HG02610 (cell line): ENCODE results near the gene AEBP1.

Experiments used
- ATAC-seq: cut with Tn5 transposase; IDR thresholded peaks from one replicate; pipeline ENCODE4 v1.9.1; 2021; ENCODE audit warnings: mild to moderate bottlenecking, moderate library complexity; ENCODE audit not compliant: unreplicated experiment

The AEBP1 gene

GRCh38 chr7:44066494-44067063, 37.6 kb upstream of the AEBP1 start:
- no peak for ATAC-seq

DNA sequence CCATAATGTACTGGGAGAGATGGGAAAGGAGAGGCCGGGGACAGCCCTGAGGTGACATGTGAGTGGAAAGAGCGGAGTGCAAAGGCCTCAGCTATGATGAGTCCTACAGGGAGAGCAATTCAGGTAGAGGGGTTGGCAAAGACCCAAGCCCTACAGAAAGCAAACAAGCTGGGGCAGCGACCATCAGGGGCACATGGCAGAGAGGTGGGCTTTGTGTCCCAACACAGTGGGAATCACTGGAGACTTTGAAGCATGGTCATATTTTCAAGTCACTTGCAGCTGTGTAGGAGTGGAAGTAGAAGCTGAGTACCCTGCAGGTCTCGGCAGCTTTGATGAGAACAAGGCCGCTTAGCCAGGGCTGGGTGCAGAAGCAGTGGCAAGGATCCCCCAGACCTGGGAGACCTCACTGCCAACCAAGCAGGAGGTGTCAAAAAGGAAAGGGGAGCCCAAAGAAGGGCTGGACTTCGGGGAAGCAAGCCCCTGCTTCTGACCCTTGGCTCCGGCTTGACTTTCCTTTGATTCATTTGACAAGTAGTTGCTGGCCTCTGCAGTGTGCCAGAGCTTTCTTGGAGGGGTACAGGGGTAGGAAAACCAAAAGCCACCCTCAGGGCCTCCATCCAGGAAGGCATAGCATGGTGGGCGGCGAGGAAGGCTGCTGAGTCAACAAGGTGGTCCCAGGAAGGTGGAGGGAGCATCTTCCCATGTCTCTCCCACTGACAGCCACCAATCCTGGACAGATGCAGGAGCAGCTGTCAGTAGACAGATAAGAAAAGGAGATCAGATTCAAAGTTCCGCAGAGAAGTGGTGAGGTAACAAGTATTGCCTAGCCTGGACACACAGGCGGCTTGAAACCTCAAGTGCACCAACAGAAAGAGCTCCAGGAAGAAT, 36.8 kb upstream of the AEBP1 start:
- no peak for ATAC-seq

- ATAC-seq = no peak
Observed at GRCh38 chr7:44068054-44068453, 36.1 kb upstream of the AEBP1 start.

DNA sequence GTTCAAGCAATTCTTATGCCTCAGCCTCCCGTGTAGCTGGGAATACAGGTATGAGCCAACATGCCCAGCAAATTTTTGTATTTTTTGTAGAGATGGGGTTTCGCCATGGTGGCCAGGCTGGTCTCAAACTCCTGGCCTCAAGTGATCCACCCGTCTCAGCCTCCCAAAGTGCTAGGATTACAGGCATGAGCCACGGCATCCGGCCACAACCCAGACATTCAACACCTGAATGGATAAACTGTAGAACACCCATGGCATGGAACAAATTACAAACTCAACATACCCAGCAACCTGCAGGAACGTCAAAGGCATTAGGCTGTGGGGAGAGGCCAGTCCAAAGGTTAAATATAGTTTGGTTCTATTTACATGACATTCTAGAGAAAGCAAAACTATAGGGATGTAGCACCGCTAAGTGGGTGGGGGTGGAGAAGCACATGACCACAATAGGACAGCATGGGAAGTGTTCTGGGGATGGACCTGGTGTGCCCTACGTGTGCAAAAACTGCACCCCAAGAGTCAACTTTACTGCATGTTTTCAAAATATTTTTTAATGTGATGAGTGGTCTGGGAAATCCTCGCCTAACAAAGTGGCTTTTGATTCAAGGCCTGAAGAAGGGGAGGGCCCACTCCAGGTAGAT, 32.3 kb upstream of the AEBP1 start:
- ATAC-seq = no peak

DNA sequence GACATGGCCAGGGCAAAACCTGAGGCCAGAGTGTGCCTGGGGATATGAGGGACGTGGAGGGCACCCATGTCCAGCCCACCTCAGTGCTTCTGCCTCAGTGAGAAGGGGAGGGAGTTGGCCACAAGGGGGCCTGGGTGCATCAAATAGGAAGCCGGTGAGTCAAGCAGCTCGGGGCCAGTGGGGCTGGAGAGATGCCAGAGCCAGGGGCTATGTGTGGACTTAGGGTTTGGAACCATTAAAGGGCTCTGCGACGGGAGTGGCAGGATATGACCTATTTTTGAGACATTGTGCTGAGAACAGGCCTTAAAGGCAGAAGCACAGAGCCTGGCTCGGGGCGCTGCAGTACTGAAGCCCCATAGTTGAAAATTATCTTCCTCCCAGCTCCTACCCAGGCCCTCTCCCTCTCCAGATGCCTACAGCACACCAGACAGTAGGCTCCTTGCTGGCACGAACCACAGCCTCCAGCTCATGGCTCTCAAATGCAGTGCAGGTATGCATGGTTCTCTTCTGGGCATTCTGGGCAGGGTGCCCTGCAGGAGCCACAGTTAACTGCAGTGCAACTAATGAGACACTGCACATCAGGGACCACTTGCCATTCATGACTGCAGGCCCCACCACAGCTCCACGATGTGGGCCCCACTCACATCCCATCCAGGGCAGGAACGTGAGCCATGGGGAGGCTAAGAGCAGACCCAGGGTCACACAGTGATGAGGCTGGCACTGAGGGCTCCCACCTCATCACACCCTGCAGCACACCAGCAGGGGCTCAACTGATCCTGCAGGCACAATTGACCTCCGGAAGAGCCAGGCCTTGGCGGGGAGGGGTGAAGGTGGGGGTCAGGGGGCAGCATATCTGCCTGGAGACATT, 31.5 kb upstream of the AEBP1 start:
- no peak for ATAC-seq

GRCh38 chr7:44073664-44074348, 30.3 kb upstream of the AEBP1 start:
- peak; percentile 75 for ATAC-seq

- no peak for ATAC-seq
Observed at GRCh38 chr7:44074349-44074695, 29.8 kb upstream of the AEBP1 start.

- no peak for ATAC-seq
Observed at GRCh38 chr7:44075296-44076075, 28.7 kb upstream of the AEBP1 start.

GRCh38 chr7:44076101-44076895, 27.8 kb upstream of the AEBP1 start:
- ATAC-seq = no peak

GRCh38 chr7:44077061-44077460, 27.1 kb upstream of the AEBP1 start:
- no peak for ATAC-seq

GRCh38 chr7:44077681-44078091, 26.5 kb upstream of the AEBP1 start:
- ATAC-seq = no peak

GRCh38 chr7:44078521-44078920, 25.6 kb upstream of the AEBP1 start:
- no peak for ATAC-seq

DNA sequence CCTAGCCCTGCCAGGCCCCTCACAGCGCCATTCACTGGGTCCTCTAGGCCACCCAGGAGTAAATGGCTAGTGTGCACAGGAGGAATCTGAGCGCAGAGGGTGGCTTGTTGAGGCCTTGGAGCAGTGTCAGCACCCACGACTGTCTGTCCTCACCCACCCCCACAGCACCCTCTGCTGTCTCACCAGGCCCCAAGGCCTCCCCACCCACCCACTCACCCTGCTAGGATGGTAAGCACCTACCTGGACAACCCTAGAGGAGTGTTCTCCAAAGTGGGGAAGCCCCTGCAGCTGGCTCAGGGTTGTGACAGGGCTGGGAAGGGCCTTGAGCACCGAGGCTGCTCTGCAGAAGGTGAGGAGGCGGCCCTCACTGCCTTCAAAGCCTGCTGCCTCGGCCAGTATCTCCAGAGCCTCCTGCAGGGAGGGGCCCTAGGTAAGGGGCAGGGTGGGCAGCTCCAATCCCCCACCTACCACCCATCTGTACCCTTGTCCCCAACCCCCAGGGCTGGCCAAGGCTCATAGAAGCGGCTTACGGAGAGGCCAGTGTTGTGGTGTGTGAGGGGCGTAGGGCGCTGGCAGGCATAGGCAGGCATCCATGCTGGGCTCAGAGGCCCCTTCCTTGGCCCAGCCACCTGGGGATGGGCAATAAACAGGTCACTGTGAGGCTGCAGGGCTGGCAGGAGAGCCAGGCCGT, 24.7 kb upstream of the AEBP1 start:
- no peak for ATAC-seq

DNA sequence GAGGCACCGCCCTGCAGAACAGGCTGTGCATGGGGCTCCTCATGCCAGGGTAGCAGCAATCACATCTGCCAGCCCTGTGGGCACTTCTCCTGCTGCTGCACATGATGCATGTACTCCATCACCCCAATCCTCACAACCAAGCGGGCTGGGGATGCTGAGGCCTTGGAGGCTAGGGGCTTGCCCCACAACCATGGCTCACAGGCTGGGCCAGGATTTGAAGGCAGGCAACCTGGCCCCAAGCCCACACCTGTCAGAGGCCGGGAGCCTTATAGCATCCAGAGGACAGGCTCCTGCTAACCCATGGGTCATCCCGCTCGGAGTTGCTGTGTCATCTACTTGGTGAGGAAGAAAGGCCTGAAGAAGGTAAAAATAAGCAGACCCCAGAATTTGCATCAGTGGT, 24.0 kb upstream of the AEBP1 start:
- ATAC-seq = no peak

GRCh38 chr7:44080686-44081265, 23.4 kb upstream of the AEBP1 start:
- ATAC-seq = no peak

DNA sequence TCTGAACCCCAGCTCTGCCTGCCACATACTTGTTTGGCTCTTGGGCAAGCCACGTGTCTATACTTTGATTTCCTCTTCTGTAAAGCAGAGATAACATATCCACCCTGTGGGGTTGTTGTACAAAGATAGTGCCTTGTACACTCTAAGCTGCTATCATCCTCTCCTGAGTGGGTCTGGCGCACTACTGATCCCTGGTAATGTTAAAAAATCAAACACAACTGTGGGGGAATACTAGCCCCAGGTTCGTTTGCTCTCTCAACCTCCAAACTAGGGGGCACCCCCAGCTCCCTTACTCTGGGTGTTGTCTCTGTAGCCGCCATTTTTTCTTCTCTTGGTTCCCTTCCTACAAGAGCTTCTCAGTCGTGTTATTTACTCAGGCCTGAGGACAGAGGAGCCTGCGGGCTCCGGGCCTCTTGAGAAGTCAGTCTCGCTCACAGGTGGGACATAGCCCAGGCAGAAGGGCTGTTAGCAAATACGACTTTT, 22.8 kb upstream of the AEBP1 start:
- ATAC-seq = no peak

DNA sequence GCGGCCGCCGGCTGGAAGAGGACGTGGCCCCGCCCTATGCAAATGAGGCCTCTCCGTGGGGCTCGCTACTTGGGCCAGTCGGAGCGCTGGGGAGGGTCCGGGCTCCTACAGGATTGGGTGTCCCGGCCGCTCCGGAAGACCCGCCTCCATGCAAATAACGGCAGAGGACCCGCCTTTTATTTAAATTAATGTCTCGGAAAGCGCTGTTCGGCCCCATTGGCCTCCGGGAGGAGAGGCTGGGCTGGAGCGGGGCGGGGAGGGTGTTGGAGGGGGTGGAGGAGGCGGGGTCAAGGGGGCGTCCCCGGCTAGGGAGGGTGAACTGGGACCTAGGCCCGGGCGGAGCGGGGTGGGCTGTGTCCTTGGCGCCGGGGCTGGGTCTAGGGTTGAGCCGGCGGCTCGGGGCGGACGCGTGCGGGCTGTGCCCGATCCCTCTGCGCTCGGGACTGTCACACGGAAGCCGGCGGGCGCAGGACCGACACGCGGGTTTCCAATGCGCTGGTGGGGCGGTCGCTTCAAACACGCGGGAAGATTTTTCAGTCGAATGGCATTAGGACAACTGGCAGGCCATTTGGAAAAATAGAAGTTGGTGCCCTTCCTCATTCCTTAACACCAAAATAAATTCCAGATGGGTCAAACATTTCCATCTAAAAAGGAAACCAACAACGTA, 21.5 kb upstream of the AEBP1 start:
- peak; percentile 93 for ATAC-seq
